ENCODE results near the gene IFNL1. TPM values are rescaled to one million over a fixed set of nuclear protein-coding genes. Genes with fewer than 3 reads are reported as not detected.

The IFNL1 gene
- total and polyA plus RNA-seq, 2 donors (not counting 3 experiments of a cell fraction or from before 2014, with no cell fraction given) = not detected

GRCh38 chr19:39333507-39333906 lies 37.3 kb downstream of the IFNL1 start:
- H3K36me3 ChIP-seq (ENCODE audit: control insufficient read depth in 2 of 2, extremely low read depth in 1 of 2, insufficient read depth in 2 of 2, low read length in 2 of 2) = no peaks in the 10 kb centered on the region
- no peaks in the 10 kb centered on the region for H4K20me1 ChIP-seq (replicated peaks; ENCODE audit: control insufficient read depth, extremely low read depth, insufficient read depth, low read length)
- POLR2A ChIA-PET = no interaction called here
- BruUV-seq (replicated peaks) = no TSS peak
- H3K79me2 ChIP-seq (ENCODE audit: control insufficient read depth, insufficient read depth, low read length) = no peaks in the 10 kb centered on the region
- H3K9ac ChIP-seq (replicated peaks; ENCODE audit: extremely low read depth, insufficient read depth, low read length) = no peak overlapping the region
- H3K9me1 ChIP-seq (replicated peaks; ENCODE audit: control insufficient read depth, extremely low read depth, insufficient read depth, low read length) = no peaks in the 10 kb centered on the region
- FAIRE-seq = no peak
- dilution Hi-C loops (cut with MboI; ENCODE audit: extremely low pct_ligation_motif_present, low sequenced_read_pairs) (no loop called here), intact Hi-C loops (cut with micrococcal nuclease) (no loop called here)
- no peak for DNase-seq (ENCODE audit: low read depth, low spot score)
- no peak for TF ChIP-seq FOS (IDR thresholded peaks at IDR 0.05; ENCODE audit: borderline replicate concordance, insufficient read depth, low read length)
- no peak for TF ChIP-seq EZH2 (IDR thresholded peaks at IDR 0.05; ENCODE audit: borderline replicate concordance, low read depth, low read length, severe bottlenecking)
- TF ChIP-seq POLR2A (IDR thresholded peaks at IDR 0.05; ENCODE audit: low read depth, low read length) = no peak
- TF ChIP-seq CTCF (IDR thresholded peaks at IDR 0.05; ENCODE audit: extremely low read depth in 1 of 2, insufficient read depth in 1 of 2, low read depth in 1 of 2, low read length in 2 of 2) = no peak
- no peak for TF ChIP-seq MYC (IDR thresholded peaks at IDR 0.05; ENCODE audit: low read depth, low read length)
- TF ChIP-seq, protein P1, sequence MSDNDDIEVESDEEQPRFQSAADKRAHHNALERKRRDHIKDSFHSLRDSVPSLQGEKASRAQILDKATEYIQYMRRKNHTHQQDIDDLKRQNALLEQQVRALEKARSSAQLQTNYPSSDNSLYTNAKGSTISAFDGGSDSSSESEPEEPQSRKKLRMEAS (IDR thresholded peaks at IDR 0.05; ENCODE audit: insufficient read depth, insufficient read length) = no peak
- no peak for TF ChIP-seq JUN (IDR thresholded peaks at IDR 0.05; ENCODE audit: borderline replicate concordance, insufficient read depth, insufficient read length, low read depth)
- no peak for TF ChIP-seq GATA2 (IDR thresholded peaks at IDR 0.05; ENCODE audit: insufficient read depth, insufficient read length, low read depth, low read length)
- no peak for TF ChIP-seq POLR2AphosphoS5 (IDR thresholded peaks at IDR 0.05; ENCODE audit: insufficient read depth, low read depth, low read length)
- CTCF ChIA-PET = no interaction called here
- H3K27me3 ChIP-seq (ENCODE audit: control insufficient read depth in 2 of 2, insufficient read depth in 2 of 2, low read length in 2 of 2) = no peaks in the 10 kb centered on the region
- no peak overlapping the region for H2AFZ ChIP-seq (ENCODE audit: low read depth, low read length)
- H3K4me2 ChIP-seq (ENCODE audit: insufficient read depth, low read length) = no peak overlapping the region
- H3K27ac ChIP-seq (ENCODE audit: insufficient read depth, low read depth, low read length) = no peak overlapping the region
- no peaks in the 10 kb centered on the region for H3K9me3 ChIP-seq (replicated peaks; ENCODE audit: control insufficient read depth, insufficient read depth, low read length)
- peaks cover 7% of the 10 kb centered on the region for H3K4me1 ChIP-seq (ENCODE audit: control insufficient read depth, extremely low read depth, insufficient read depth, low read length)
- no peak overlapping the region for H3K4me3 ChIP-seq (replicated peaks in 1 of 3; ENCODE audit: insufficient read depth in 1 of 3, low read depth in 1 of 3, low read length in 3 of 3)

Measured in endothelial cell of umbilical vein (primary cell).